ENCODE measurements around the gene CCDC185.
"Not testable (repeated sequence)": the region's sequence is repeated elsewhere in the genome, so short reads cannot be mapped to it uniquely, and the experiment has no call there.

The CCDC185 gene

GRCh38 chr1:223399393-223399792 lies 6.2 kb downstream of the CCDC185 start:
- not testable (repeated sequence) for DNase-seq

GRCh38 chr1:223401873-223402789 lies 8.9 kb downstream of the CCDC185 start:
- no peak for DNase-seq

- DNase-seq, result no peak
Measured at GRCh38 chr1:223402790-223403142, 9.6 kb downstream of the CCDC185 start.

- no peak for DNase-seq
Measured at GRCh38 chr1:223403184-223403815, 10.1 kb downstream of the CCDC185 start.

GRCh38 chr1:223405507-223405906 lies 12.3 kb downstream of the CCDC185 start:
- peak; percentile 12 for DNase-seq

- no peak for DNase-seq
Measured at GRCh38 chr1:223410036-223410435, 16.8 kb downstream of the CCDC185 start.

GRCh38 chr1:223411309-223411708 lies 18.1 kb downstream of the CCDC185 start:
- DNase-seq, result no peak

GRCh38 chr1:223411710-223412109 lies 18.5 kb downstream of the CCDC185 start:
- DNase-seq, result no peak

- no peak for DNase-seq
Measured at GRCh38 chr1:223413216-223413615, 20.0 kb downstream of the CCDC185 start.

- no peak for DNase-seq
Measured at GRCh38 chr1:223417444-223417843, 24.2 kb downstream of the CCDC185 start.

- no peak for DNase-seq
Measured at GRCh38 chr1:223417903-223418663, 24.9 kb downstream of the CCDC185 start.

- DNase-seq, result no peak
Measured at GRCh38 chr1:223419115-223419514, 25.9 kb downstream of the CCDC185 start.

- DNase-seq, result no peak
Measured at GRCh38 chr1:223419561-223419960, 26.3 kb downstream of the CCDC185 start.

GRCh38 chr1:223421025-223421424 lies 27.8 kb downstream of the CCDC185 start:
- no peak for DNase-seq

- DNase-seq, result no peak
Measured at GRCh38 chr1:223421676-223422075, 28.5 kb downstream of the CCDC185 start.

- DNase-seq, result no peak
Measured at GRCh38 chr1:223422911-223423310, 29.7 kb downstream of the CCDC185 start.

GRCh38 chr1:223423641-223424233 lies 30.5 kb downstream of the CCDC185 start:
- no peak for DNase-seq

GRCh38 chr1:223425550-223425949 lies 32.3 kb downstream of the CCDC185 start:
- DNase-seq, result no peak

- DNase-seq, result no peak
Measured at GRCh38 chr1:223426936-223427335, 33.7 kb downstream of the CCDC185 start.

- DNase-seq, result no peak
Measured at GRCh38 chr1:223429313-223429731, 36.1 kb downstream of the CCDC185 start.

GRCh38 chr1:223429821-223430220 lies 36.6 kb downstream of the CCDC185 start:
- no peak for DNase-seq

- no peak for DNase-seq
Measured at GRCh38 chr1:223430236-223430635, 37.0 kb downstream of the CCDC185 start.

- DNase-seq, result no peak
Measured at GRCh38 chr1:223437151-223437550, 43.9 kb downstream of the CCDC185 start.

Measured in CD4-positive, alpha-beta T cell treated with Interleukin-10 for 1 hour (primary cell).